Right lobe of liver (tissue), 6 donors: ENCODE results near the gene FASTK. TPM values are rescaled to one million over a fixed set of nuclear protein-coding genes. Genes with fewer than 3 reads are reported as not detected.
A peak's percentile ranks its signal among the peaks of the same experiment; 100 is the strongest.

ENCODE experiments used
- ATAC-seq, 4 donors: fragments of 200-7000 bp; cut with Tn5 transposase; one replicate each; pipeline ENCODE4 v1.9.1; 2020; ENCODE audit warnings: mild to moderate bottlenecking in 4 of 4, moderate library complexity in 4 of 4
- DNase-seq, 3 donors: peaks; one replicate each; pipeline ENCODE4 v3.0.0-alpha.2; 2020
- H3K27ac ChIP-seq, 3 donors: fragments of 200-600 bp; one replicate each; pipeline ENCODE4 v1.8.0; 2022
- H3K27me3 ChIP-seq, 2 donors: fragments of 200-600 bp; one replicate each; pipeline ENCODE4 v1.8.0; 2022
- H3K36me3 ChIP-seq, 4 donors: fragments of 200-600 bp; sonication (generic) in 1 of 4; one replicate each; pipeline versions ENCODE4 v1.5.1 to v1.8.0; 2017 to 2022; ENCODE audit warnings: control low read depth in 1 of 4
- H3K4me1 ChIP-seq, 4 donors: fragments of 200-600 bp; sonication (generic) in 1 of 4; one replicate each; pipeline versions ENCODE4 v1.5.1 to v1.8.0; 2017 to 2022; ENCODE audit warnings: control low read depth in 1 of 4
- H3K4me3 ChIP-seq, 3 donors: fragments of 200-600 bp; one replicate each; pipeline ENCODE4 v1.8.0; 2022
- H3K9me3 ChIP-seq, 4 donors: fragments of 200-600 bp; sonication (generic) in 1 of 4; one replicate each; pipeline versions ENCODE4 v1.5.1 to v1.8.0; 2017 to 2022; ENCODE audit warnings: control low read depth in 1 of 4
- CTCF ChIP-seq, 4 donors: fragments of 200-600 bp in 3 of 4; fragments of 450-650 bp in 1 of 4; IDR thresholded peaks; one replicate each; pipeline versions ENCODE4 v1.5.1 to v1.8.0; 2016 to 2022; ENCODE audit warnings: antibody characterized with exemption in 4 of 4, mild to moderate bottlenecking in 2 of 4
- POLR2A ChIP-seq: fragments of 450-650 bp; IDR thresholded peaks from one replicate; pipeline ENCODE4 v1.6.1; 2017; ENCODE audit warnings: antibody characterized with exemption, mild to moderate bottlenecking
- WGBS: methylation state at CpG from one replicate; pipeline ENCODE4 v1.1.6; 2018; ENCODE audit warnings: low coverage, low lambda C conversion rate; ENCODE audit not compliant: insufficient coverage; ENCODE audit errors: missing lambda C conversion rate; 5-methylcytosine and 5-hydroxymethylcytosine counted together
- intact Hi-C, 2 donors: fragments of 100-400 bp; cut with DNase I; formaldehyde crosslinking; loops; one replicate each; pipeline versions ENCODE4 v1.11.2 to v1.14.1; 2022
- total RNA-seq, 6 experiments: library from RNA; depleted of rRNA in 2 of 6; stranded (reverse); fragments of >200 nt in 2 of 6; fragmentation: NEBNext Ultra II Directional in 3 of 6; extraction: Animal tissue kit (Norgen Biotek cat#: 25700) in 3 of 6; gene quantifications; one replicate each; pipeline versions ENCODE4 v1.1.0 to v1.2.4, GENCODE V29; 2016 to 2023
- donor health status: DM: no; HTN: yes; CAD: no.
- donor health status: DM: no; HTN: no; CAD: no.
- donor health status: DM: no; HTN: no; CAD: no.
- donor health status: DM: no; HTN: yes; CAD: no.
- donor health status: DM: no; HTN: yes; CAD: no.

FASTK gene
- total RNA-seq, 6 experiments from 2014 or later: 33.4 to 48.8 (median 43.9) TPM

DNA sequence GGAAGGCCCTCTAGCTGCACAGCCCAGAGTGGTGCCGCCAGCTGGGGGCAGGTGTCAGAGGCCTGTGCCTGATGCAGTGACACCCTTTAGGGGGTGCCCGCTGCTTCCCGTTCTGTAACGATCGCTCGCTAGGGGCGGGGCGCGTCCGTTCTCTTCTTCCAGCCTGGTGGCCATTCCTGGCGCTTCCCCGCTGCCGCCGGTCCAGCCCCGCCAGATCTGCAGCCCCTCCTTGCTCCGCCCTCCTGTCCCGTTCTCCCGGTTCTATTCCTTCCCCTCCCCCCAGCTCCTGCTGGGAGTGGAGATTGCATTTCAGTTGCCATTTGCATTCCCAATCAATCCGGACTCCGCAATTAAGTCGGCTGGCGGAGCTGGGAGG is 44.8 kb upstream of the FASTK start:
- TF ChIP-seq CTCF (IDR thresholded peaks at IDR 0.05) (no peak), POLR2A (no peak)
- Histone ChIP-seq H3K4me1 (no peaks in the 10 kb centered on the region), H3K4me3 (peak overlapping the region in 2 of 3 donors; percentile 3 to 18), H3K9me3 (no peaks in the 10 kb centered on the region), H3K36me3 (peaks cover 0 to 34% (median 10%) of the 10 kb centered on the region in 4 donors), H3K27ac (no peak overlapping the region), H3K27me3 (no peaks in the 10 kb centered on the region)
- DNase-seq (no peak), ATAC-seq (no peak)
- 76% methylated on average over 12 of the region's 22 CpGs for WGBS
- intact Hi-C loops: loop anchor here in 1 of 2 donors (10.0 kb wide), 1 partner anchor 49 kb away; no protein-coding TSS in a partner anchor

- Histone ChIP-seq H3K27me3 (no peaks in the 10 kb centered on the region), H3K9me3 (no peaks in the 10 kb centered on the region), H3K4me1 (no peaks in the 10 kb centered on the region), H3K27ac (no peak overlapping the region), H3K36me3 (peaks cover 0 to 33% (median 11%) of the 10 kb centered on the region in 4 donors), H3K4me3 (no peak overlapping the region)
- 77% methylated on average over 7 of the region's 14 CpGs for WGBS
- TF ChIP-seq CTCF (IDR thresholded peaks at IDR 0.05): no peak
- TF ChIP-seq POLR2A: no peak
- ATAC-seq: no peak
- no peak for DNase-seq
- intact Hi-C loops: loop anchor here in 1 of 2 donors (10.0 kb wide), 1 partner anchor 50 kb away; no protein-coding TSS in a partner anchor
Measured at GRCh38 chr7:151124899-151125399, 44.3 kb upstream of the FASTK start.

- no peaks in the 10 kb centered on the region for H3K9me3 ChIP-seq
- peaks cover 0 to 34% (median 12%) of the 10 kb centered on the region in 4 donors for H3K36me3 ChIP-seq
- H3K4me1 ChIP-seq: no peaks in the 10 kb centered on the region
- TF ChIP-seq POLR2A (no peak), CTCF (IDR thresholded peaks at IDR 0.05) (no peak)
- no peaks in the 10 kb centered on the region for H3K27me3 ChIP-seq
- no peak for ATAC-seq
- intact Hi-C loops: loop anchor here in 1 of 2 donors (10.0 kb wide), 1 partner anchor 50 kb away; no protein-coding TSS in a partner anchor
- H3K4me3 ChIP-seq: no peak overlapping the region
- DNase-seq: no peak
- no peak overlapping the region for H3K27ac ChIP-seq
- 100% methylated on average over 1 of the region's 7 CpGs for WGBS
Measured at GRCh38 chr7:151124481-151124880, 43.9 kb upstream of the FASTK start.

GRCh38 chr7:151123822-151124464 is 43.3 kb upstream of the FASTK start:
- Histone ChIP-seq H3K27me3 (no peaks in the 10 kb centered on the region), H3K4me1 (no peaks in the 10 kb centered on the region), H3K27ac (no peak overlapping the region), H3K4me3 (no peak overlapping the region), H3K36me3 (peaks cover 0 to 39% (median 11%) of the 10 kb centered on the region in 4 donors), H3K9me3 (no peaks in the 10 kb centered on the region)
- WGBS: 28% methylated on average over 12 of the region's 24 CpGs
- DNase-seq (peak; percentile 81 to 85 (median 82)), ATAC-seq (peak; percentile 88 to 97 (median 94))
- TF ChIP-seq CTCF (IDR thresholded peaks at IDR 0.05) (peak; percentile 88 to 99 (median 98)), POLR2A (no peak)
- intact Hi-C loops: loop anchor here in 1 of 2 donors (10.0 kb wide), 1 partner anchor 51 kb away; no protein-coding TSS in a partner anchor
